Tongue (tissue), 2 donors: ENCODE results near the gene GNL3L. TPM values are rescaled to one million over a fixed set of nuclear protein-coding genes. Genes with fewer than 3 reads are reported as not detected.
"Not testable (repeated sequence)": the region's sequence is repeated elsewhere in the genome, so short reads cannot be mapped to it uniquely, and the experiment has no call there.

Source experiments
- DNase-seq: peaks from one replicate; pipeline ENCODE4 v3.0.0-alpha.2; 2015
- total RNA-seq: library from RNA; depleted of rRNA; stranded (reverse); fragments of >200 nt; gene quantifications from one replicate; pipeline ENCODE4 v1.2.3, GENCODE V29; 2014

GNL3L gene
- 40.9 TPM for total RNA-seq

GRCh38 chrX:54529552-54530356 lies at the start of gene GNL3L:
TSS of gene GNL3L (plus strand) at chrX:54530219. CDS start at chrX:54532567, 2,348 bp downstream.
- DNase-seq, result peak; percentile 94

DNA sequence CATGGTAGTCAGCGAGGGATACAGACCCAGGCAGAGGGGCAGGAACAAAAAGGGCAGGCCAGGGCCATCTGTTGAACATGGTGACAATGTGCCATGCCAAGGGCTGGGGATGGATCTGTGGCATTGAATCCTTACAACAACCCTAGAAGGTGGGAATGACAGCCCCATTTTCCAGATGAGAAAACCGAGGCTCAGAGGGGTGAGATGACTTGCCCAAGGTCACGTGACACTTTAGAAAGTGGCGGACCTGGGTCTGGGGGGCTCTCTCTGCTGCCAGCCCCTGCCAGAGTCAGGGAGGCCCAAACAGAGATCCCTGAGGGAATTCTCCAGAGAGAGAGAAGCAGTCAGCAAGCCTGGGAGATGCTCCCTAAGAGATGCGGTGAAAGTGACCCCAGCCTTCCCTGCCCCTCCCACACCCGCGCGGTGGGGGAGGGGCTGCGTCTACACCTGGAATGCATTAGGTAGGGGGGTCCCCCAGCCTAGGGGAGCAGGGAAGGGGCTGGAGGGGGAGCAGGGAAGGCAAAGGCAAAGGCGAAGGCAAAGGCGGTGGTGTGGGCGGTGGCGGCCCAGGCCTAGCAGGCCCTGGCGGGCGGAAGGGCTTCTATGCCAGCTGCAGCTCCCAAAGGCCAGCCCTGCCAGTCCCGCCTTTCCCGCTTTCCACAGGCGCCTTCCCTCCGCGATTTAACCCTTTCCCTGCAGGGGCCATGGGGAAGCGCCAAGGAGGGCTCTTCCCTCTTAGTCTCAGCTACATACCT lies 47.0 kb upstream of the GNL3L start:
- DNase-seq, result peak; percentile 61

GRCh38 chrX:54483946-54484345 lies 46.1 kb upstream of the GNL3L start:
- no peak for DNase-seq

- no peak for DNase-seq
Measured at GRCh38 chrX:54484666-54485065, 45.4 kb upstream of the GNL3L start.

DNA sequence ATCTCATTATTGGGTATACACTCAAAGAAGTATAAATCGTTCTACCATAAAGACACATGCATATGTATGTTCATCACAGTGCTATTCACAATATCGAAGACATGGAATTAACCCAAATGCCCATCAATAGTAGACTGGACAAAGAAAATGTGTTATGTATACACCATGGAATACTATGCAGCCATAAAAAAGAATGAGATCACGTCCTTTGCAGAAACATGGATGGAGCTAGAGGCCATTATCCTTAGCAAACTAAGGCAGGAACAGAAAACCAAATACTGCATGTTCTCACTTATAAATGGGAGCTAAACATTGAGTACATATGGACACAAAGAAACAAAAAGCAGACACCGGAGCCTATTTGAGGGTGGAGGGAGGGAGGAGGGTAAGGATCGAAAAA lies 40.2 kb upstream of the GNL3L start:
- not testable (repeated sequence) for DNase-seq

DNA sequence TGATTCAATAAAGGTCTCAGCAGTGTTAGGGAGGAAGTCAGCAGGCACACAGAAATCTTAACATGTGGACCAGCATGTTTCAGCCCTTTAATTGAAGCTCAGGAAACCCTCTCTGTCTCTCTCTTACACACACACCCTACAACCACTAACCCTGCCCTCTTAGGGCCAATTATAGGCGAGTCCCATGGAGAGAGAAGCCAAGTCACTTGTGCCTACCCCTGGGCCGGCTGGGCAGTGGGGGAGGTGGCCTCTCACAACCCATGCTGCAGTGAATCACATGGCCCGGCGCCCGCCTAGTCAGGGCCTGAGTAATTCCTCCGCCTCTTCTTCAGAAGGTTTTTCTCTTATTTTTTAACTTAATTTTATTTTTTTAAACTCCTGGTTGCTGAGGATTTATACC lies 37.7 kb upstream of the GNL3L start:
- DNase-seq, result no peak

- peak; percentile 8 for DNase-seq
Measured at GRCh38 chrX:54494166-54494988, 35.6 kb upstream of the GNL3L start.

DNA sequence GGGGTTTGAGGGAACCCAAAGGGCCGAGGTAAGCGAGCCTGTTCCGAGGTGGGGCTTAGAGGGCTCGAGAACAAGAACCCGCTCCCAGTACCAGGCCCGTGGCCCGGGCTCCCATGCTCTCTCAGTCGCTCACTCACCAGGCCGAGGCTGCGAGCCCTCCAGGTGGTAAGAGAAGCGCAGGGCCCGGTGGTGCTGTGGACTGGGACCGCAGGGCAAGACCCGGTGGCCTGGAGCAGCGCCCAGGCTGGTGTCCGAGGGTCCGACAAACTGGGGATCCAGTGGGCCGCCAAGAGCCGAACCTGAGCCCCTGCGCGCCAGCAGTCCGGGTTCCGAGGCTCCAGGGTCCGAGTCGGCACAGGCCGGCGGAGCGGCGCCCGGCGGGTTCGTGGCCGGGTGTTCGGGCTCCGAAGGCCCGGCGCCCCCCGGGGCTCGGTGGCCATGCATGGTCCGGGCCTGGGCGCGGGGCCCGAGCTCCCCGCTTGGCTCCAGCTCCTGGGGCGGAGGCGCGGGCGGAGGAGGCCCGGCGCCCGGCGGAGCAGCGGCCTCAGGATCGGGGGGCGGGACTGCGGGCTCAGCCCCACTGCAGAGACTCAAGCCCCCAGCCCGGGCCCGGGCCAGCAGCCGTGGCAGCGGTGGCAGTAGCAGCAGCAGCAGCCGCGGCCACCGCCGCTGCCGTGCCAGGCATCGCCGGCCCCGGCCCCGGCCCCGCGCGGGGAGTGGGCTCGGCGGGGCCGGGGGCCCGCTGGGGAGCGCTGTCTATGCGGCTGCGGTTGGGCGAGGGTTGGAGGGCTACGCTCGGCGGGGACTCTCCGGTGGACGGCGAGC lies 34.8 kb upstream of the GNL3L start:
- DNase-seq, result peak; percentile 27

- peak; percentile 81 for DNase-seq
Measured at GRCh38 chrX:54495814-54496516, 34.1 kb upstream of the GNL3L start, which contains the start of gene FGD1. TSS of gene FGD1 (minus strand) at chrX:54496234. CDS start at chrX:54495432, 802 bp downstream.

DNA sequence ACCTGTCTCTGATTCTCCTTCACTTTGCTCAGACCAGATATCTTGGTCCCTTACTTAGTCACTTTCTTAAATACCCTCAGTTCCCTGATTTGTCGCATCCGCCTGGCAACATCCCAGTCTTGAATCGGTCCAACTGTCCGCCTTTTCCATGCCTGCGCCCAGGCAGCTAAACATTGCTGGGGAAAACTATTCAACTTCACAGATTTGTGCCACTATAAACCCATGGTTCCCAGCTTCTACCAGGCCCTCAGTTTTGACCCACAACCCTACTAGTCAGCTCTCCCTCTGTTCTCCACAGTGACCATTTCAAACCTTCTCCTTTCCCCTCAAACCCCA lies 33.5 kb upstream of the GNL3L start:
- no peak for DNase-seq

DNA sequence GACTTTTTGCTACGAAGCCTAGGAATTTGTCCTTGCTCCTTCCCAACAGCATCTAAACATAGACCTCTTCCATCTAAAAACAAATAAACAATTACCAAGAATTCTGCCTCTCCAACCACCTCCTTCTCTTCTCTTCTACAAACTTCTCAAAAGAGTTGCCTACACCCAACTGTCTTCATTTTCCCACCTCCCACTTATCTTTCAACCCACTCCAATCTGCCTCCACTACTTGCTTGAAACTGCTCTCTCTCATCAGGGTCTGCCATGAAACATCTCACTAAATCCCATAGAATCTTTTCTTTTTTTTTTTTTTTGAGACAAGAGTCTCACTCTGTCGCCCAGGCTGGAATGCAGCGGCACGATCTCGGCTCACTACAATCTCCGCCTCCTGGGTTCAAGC lies 33.1 kb upstream of the GNL3L start:
- DNase-seq, result no peak

DNA sequence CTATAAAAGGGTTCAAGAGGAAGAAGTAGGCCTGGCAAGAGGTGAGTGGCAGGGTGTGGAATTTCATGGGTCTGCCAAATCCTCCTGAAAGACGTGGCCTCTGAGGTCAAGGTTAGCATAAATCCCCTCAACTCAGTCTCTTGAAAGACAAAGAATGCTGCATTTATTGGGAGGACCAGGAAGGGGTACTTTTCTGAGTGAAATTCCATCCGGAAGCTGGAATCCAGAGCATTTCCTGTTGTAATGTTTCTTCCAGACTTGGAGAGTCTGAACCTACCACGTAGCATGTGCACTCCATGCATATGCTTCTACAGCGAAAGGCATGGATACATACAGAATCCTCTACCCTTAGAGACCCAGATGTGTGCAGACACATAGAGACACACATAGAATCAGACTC lies 20.6 kb upstream of the GNL3L start:
- peak; percentile 21 for DNase-seq

GRCh38 chrX:54529151-54529550 lies 868 bp upstream of the GNL3L start:
- DNase-seq, result no peak

GRCh38 chrX:54530357-54530900 lies 410 bp downstream of the GNL3L start:
- no peak for DNase-seq

DNA sequence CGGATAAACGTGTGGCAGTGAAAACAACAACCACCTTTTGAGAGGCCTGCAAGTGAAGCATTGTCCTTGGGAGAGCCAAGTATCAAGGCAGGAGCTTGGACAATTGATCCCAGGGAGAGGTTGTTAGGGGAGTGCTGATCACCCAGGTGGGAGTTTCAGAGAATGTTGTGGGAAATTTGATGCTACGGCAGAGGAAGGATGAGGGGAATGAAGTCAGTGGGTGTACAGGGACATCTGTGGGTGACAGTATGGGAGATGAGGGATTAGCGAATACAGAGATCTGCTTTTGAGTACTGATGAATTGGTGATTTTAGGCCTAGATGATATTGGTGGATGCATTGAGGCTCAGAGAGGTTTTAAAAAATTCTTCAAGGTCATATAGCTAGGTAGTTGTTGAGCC lies 4.3 kb downstream of the GNL3L start:
- DNase-seq, result no peak

DNA sequence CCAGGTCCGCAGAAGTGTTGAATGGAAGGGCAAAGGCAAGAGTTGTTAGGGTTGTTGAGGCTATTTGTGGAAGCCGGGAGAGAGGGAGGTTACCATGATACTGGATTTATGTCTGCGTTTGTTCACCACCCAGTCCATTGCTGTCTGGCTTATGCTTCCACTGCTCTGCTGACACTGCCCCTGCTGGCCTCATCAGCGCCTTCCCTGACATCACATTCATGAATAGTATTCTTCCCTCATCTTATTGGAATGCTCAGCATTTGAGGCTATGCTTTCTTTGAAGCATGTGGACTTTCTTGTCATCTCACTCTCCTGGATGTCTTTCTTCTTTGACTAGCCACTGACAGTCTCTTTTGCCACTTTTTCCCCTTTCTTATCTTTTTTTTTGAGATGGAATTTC lies 10.3 kb downstream of the GNL3L start:
- DNase-seq, result peak; percentile 23

- not testable (repeated sequence) for DNase-seq
Measured at GRCh38 chrX:54542239-54542638, 12.2 kb downstream of the GNL3L start.

DNA sequence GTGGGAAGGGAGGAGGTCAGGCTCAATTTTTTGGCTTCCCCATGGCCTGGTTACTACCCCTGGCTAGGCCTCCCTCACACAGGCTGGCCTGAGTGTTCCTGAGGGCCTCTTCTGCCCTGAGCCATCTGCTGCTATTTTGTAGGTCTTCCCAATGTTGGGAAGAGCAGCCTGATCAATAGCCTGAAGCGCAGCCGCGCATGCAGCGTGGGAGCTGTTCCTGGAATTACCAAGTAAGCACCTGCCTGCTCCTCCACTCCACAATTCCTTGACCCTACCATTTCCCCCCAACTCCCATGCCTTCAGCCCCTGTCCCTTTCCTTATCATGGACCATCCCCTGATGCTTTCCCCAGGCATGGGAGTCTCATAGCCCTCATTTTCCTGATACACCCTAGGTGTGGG lies 20.8 kb downstream of the GNL3L start:
- DNase-seq, result no peak

GRCh38 chrX:54551801-54552200 lies 21.8 kb downstream of the GNL3L start:
- no peak for DNase-seq

DNA sequence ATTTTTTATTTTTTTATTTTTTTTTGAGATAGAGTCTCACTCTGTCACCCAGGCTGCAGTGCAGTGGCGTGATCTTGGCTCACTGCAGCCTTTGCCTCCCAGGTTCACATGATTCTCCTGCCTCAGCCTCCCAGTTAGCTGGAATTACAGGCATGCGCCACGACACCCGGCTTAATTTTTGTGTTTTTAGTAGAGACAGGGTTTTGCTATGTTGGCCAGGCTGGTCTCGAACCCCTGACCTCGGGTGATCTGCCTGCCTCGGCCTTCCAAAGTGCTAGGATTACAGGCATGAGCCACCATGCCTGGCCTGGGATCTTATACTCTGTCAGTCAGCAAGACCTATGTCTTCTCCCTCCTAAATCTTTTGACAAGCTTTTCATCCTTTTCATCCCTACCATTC lies 25.0 kb downstream of the GNL3L start:
- DNase-seq, result not testable (repeated sequence)

DNA sequence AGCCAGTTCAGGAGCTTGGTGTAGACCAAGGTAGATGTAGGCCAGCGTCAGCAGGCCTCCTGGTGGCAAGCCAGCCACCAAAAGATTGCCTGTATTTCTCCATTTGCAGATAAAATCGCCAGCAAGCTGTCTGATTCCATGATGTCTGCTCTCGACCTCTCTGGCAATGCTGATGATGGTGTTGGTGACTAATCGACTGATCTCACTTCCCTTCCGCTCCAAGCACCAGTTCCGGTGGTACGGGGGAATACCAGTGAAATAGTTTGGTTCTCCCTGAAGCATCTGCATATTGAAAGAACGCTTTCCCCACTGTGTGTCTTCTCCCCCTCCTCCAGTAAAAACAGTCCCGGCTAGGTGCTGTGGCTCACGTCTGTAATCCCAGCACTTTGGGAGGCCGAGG lies 30.4 kb downstream of the GNL3L start:
- DNase-seq, result no peak
